Calu3 (cell line): Measurements from ENCODE around the gene KRT85. TPM values are rescaled to one million over a fixed set of nuclear protein-coding genes. Genes with fewer than 3 reads are reported as not detected.

Experiments
- BruUV-seq: library from RNA; stranded (reverse); fragments of 400-500 nt; replicated peaks from 2 replicates; lab custom pipeline; 2021; lab: Mats Ljungman, UMichigan
- CTCF ChIA-PET: fragments of 300-600 bp; sonication (Branson Sonifier 250); formaldehyde crosslinking; loops from one replicate; lab custom pipeline; 2022; ENCODE audit warnings: antibody characterized with exemption; lab: Charles Lee
- DNase-seq: peaks from one replicate; pipeline ENCODE4 v3.0.0; 2022
- H3K27ac Mint-ChIP-seq: one replicate; pipeline ENCODE4 v1.8.0; 2022; ENCODE audit warnings: mixed read lengths; ENCODE audit not compliant: unreplicated experiment
- H3K27me3 Mint-ChIP-seq: one replicate; pipeline ENCODE4 v1.8.0; 2022; ENCODE audit warnings: mixed read lengths; ENCODE audit not compliant: unreplicated experiment
- H3K36me3 Mint-ChIP-seq: one replicate; pipeline ENCODE4 v1.8.0; 2022; ENCODE audit warnings: mild to moderate bottlenecking, moderate library complexity, mixed read lengths; ENCODE audit not compliant: insufficient read depth, unreplicated experiment
- H3K4me1 Mint-ChIP-seq: one replicate; pipeline ENCODE4 v1.8.0; 2022; ENCODE audit warnings: mild to moderate bottlenecking, low read depth, mixed read lengths; ENCODE audit not compliant: unreplicated experiment
- H3K4me3 Mint-ChIP-seq: one replicate; pipeline ENCODE4 v1.8.0; 2022; ENCODE audit warnings: mild to moderate bottlenecking, low read depth, moderate library complexity, mixed read lengths; ENCODE audit not compliant: unreplicated experiment
- H3K9me3 Mint-ChIP-seq: one replicate; pipeline ENCODE4 v1.8.0; 2022; ENCODE audit warnings: low read depth, mixed read lengths; ENCODE audit not compliant: unreplicated experiment
- intact Hi-C: fragments of 100-400 bp; cut with micrococcal nuclease; formaldehyde crosslinking; loops from one replicate; pipeline ENCODE4 v1.10.0; 2022; ENCODE audit not compliant: unreplicated experiment
- total RNA-seq: library from RNA; stranded (reverse); gene quantifications from 2 replicates; pipeline ENCODE4 v1.2.3, GENCODE V29; 2022
- TF ChIP-seq, protein P1 (sequence below): fragments of 200-600 bp; IDR thresholded peaks from one replicate; pipeline ENCODE4 v1.8.0; 2022; ENCODE audit warnings: antibody characterized with exemption; ENCODE audit not compliant: unreplicated experiment

Gene KRT85
- total RNA-seq, 1 experiment from 2014 or later = not detected

DNA sequence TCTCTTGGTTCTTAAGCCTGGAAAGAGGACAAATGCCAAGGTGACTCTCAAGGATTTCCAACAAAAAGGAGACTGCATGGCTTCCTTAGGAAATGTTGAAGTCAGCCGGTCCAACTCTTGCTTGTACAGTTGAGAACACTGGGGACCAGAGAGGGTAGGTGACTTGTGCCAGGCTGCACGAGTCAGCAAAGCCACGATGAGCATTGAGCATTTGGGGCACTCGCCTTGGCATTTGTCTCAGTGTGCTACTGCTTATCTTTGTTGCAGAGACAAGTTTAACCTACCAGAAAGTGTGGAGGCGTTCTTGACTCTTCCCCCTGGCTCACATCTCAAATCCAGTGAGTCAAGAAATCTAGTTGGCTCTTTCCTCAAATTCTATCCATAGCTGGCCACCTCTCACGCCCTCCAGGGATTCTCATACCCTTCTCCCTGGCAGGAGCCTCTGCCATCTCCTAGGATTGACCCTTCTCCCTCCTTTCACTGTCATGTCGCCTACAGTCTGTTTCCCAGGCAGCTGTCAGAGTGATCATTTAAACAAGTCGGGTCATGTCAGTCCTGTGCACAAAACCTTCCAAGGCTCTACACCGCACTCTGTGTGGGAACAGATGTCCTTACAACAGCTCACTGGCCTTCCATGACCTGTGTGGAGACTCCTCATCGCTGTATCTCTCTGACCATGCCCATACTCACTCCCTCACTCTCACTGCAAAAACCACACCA, 28.9 kb downstream of the KRT85 start:
- H3K27ac Mint-ChIP-seq = no peak overlapping the region
- DNase-seq = no peak
- H3K9me3 Mint-ChIP-seq = no peaks in the 10 kb centered on the region
- no peaks in the 10 kb centered on the region for H3K36me3 Mint-ChIP-seq
- H3K27me3 Mint-ChIP-seq = peaks cover 17% of the 10 kb centered on the region
- CTCF ChIA-PET = interaction anchor here (0.6 kb wide), 1 partner anchor 245 kb away, joined by 3 read pairs; no protein-coding TSS in a partner anchor
- H3K4me3 Mint-ChIP-seq = no peak overlapping the region
- TF ChIP-seq, protein P1, sequence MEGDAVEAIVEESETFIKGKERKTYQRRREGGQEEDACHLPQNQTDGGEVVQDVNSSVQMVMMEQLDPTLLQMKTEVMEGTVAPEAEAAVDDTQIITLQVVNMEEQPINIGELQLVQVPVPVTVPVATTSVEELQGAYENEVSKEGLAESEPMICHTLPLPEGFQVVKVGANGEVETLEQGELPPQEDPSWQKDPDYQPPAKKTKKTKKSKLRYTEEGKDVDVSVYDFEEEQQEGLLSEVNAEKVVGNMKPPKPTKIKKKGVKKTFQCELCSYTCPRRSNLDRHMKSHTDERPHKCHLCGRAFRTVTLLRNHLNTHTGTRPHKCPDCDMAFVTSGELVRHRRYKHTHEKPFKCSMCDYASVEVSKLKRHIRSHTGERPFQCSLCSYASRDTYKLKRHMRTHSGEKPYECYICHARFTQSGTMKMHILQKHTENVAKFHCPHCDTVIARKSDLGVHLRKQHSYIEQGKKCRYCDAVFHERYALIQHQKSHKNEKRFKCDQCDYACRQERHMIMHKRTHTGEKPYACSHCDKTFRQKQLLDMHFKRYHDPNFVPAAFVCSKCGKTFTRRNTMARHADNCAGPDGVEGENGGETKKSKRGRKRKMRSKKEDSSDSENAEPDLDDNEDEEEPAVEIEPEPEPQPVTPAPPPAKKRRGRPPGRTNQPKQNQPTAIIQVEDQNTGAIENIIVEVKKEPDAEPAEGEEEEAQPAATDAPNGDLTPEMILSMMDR = no peak
- no TSS peak for BruUV-seq
- H3K4me1 Mint-ChIP-seq = peaks cover 20% of the 10 kb centered on the region
- intact Hi-C loops = no loop called here

DNA sequence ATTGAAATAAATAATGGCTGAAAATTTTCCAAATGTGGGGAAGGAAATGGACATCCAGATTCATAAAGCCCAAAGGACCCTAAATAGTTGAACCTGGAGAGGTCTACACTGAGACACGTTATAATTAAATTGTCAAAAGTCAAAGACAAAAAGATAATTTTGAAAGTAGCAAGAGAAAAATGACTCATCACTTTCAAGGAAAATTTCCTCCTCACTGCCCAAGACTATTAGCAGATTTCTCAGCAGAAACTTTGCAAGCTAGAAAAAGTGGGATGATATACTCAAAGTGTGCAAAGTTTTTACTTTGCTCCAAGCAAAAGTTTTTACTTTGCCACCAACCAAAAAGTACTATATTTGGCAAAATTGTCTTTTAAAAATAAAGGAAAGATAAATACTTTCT, 30.2 kb downstream of the KRT85 start:
- BruUV-seq = no TSS peak
- peaks cover 22% of the 10 kb centered on the region for H3K4me1 Mint-ChIP-seq
- H3K27me3 Mint-ChIP-seq = peaks cover 21% of the 10 kb centered on the region
- H3K4me3 Mint-ChIP-seq = no peak overlapping the region
- peak overlapping the region; percentile 31 for H3K27ac Mint-ChIP-seq
- TF ChIP-seq, protein P1 = no peak
- intact Hi-C loops = no loop called here
- no peaks in the 10 kb centered on the region for H3K36me3 Mint-ChIP-seq
- DNase-seq = no peak
- CTCF ChIA-PET = interaction anchor here (0.6 to 1.2 kb wide), 2 partner anchors 81 to 1407 kb away, joined by 3 read pairs; no protein-coding TSS in a partner anchor
- H3K9me3 Mint-ChIP-seq = no peaks in the 10 kb centered on the region

DNA sequence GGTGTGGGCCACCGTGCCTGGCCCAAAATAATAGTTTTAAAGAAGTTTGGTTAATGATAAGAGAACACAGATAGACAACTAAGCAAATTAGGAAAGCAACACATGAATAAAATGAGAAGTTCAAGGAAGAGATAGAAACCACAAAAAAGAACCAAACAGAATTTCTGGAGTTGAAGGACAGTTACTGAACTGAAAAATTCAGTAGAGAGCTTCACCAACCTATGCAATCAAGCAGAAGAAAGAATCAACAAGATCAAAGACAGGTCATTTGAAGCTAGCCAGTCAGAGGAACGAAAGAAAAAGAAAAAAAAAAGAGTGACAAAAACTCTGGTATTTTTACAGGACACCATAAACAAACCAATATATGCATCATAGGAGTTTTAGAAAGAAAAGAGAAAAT, 30.6 kb downstream of the KRT85 start:
- BruUV-seq = no TSS peak
- Mint-ChIP-seq H3K36me3 (no peaks in the 10 kb centered on the region), H3K27me3 (peaks cover 25% of the 10 kb centered on the region), H3K9me3 (peaks cover 3% of the 10 kb centered on the region), H3K27ac (peak overlapping the region; percentile 31), H3K4me3 (no peak overlapping the region), H3K4me1 (peaks cover 26% of the 10 kb centered on the region)
- no peak for DNase-seq
- CTCF ChIA-PET = interaction anchor here (0.6 to 1.2 kb wide), 3 partner anchors 80 to 1407 kb away, joined by 3 to 5 read pairs (median 3); no protein-coding TSS in a partner anchor
- TF ChIP-seq, protein P1 = no peak
- intact Hi-C loops = no loop called here

DNA sequence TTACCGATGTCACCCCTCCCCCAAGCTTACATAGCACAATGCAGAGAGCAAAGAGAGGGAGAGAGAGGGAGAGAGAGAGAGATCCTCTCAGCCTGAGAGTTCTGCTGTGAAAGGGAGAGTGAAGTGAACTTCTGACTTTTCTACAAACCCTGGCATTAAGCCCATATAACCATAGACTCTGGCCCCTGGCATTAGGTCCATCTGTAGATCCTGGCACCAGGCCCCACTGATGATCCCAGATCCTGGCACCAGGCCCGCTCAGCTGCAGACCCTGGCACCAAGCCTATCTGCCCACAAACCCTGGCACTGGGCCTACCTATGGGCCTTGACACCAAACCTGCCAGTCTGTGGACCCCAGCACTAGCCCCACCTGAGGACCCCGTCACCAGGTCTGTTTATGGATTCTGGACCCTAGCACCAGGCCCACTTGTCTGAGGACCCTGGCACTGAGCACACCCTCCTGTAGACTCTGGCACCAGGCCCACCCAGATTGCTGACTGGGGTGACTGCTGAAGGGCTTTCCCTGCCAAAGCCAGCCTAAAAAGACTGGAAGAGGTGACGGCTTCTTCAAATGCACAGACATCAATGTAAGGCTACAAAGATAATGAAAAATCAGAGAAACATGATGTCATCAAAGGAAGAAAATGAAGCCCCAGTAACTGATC, 31.6 kb downstream of the KRT85 start:
- Mint-ChIP-seq H3K36me3 (no peaks in the 10 kb centered on the region), H3K27ac (no peak overlapping the region), H3K4me3 (no peak overlapping the region), H3K27me3 (peaks cover 30% of the 10 kb centered on the region), H3K4me1 (peaks cover 28% of the 10 kb centered on the region), H3K9me3 (peaks cover 3% of the 10 kb centered on the region)
- CTCF ChIA-PET = no interaction called here
- peak; percentile 31 for DNase-seq
- intact Hi-C loops = no loop called here
- TF ChIP-seq, protein P1 = no peak
- BruUV-seq = no TSS peak
